T-helper 2 cell treated with Interferon-gamma antibody and Interleukin-4, amounts not matched to agents 100 ng/mL and 5 ng/mL, for 36 hours (primary cell): Measurements from ENCODE around the gene UNKL. TPM values are rescaled to one million over a fixed set of nuclear protein-coding genes. Genes with fewer than 3 reads are reported as not detected.

ENCODE experiments used
- intact Hi-C: fragments of 100-400 bp; cut with micrococcal nuclease; formaldehyde crosslinking; loops from one replicate; pipeline ENCODE4 v1.15.1; 2023
- total RNA-seq: library from RNA; stranded (reverse); gene quantifications from 2 replicates; pipeline ENCODE4 v1.2.3, GENCODE V29; 2022

Gene UNKL
- total RNA-seq, 1 donor from 2014 or later, result 31.7 TPM

DNA sequence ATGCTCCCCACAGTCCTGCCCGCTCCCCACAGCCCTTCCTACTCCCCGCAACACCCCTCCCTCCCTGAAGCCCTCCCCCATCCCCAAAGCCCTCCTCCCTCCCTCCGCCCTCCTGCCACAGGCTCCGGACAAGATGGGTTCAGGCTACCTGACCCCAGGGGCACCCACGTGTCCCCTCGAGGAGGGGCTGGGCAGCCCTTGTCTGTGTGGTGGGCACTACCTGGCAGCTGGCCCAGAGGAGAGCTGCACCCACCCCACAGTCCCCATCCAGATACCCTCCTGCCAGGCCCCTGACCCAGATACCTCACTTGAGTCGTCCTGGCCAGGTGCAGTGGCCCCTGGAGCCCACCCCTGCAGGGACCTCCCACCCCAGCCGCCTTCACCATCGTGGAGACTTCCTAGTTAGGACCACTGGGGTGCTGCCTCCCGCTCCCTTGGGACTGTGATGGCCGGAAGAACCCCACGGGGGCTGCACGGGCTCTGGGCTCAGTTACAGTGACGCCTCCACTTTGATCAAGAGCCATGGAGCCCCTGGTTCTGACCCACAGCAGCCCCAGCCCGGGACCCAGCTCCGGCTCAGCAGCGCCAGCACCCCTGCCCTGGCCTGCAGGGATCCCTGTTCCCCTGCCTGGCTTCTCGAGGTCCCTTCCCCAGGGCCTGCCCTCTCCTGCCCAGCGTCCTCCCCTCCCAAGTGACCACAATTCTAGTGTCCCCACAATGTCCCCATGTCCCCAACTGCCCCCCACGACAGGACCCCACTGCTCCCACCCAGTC lies 17.2 kb upstream of the UNKL start:
- intact Hi-C loops, result no loop called here

DNA sequence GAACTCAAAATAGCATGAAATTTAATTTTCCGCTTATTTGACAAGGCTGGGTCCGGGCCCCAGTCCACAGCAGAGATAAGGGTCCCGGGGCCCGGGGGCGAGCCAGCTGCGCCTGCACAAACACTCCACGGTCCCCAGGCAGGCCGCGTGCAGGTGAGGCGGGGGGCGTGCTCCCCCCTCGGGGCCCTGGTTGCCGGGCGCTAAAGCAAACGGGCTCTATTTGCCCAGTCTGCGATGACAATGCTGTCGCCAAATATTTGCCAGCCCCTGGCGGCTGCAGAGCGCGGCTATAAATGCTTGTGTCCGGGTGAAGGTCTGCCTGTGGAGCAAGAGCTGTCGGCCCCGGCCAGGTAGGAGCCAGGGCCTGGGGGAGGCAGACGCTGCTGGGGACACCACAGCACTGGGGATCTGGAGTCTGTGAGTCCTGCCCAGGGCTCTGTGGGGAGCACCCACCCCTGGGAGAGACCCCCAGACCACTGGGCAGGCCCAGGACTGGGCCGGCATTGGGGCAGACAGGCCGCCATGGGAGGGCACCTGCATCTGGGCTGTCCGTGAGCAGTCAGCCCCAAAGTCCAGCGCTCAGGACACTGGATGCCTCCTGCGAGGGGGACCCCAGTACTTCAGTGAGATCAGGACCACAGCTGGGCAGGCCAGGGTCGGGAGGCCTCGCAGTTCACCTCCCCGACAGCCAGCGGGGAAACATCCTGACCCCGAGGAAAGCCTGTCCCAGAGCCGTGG lies 16.4 kb upstream of the UNKL start, which contains the start of gene PERCC1:
TSS of gene PERCC1 (plus strand) at position 320 of the 738 bp plus-strand sequence. CDS start 1,516 bp downstream, outside the sequence.
- intact Hi-C loops, result no loop called here

DNA sequence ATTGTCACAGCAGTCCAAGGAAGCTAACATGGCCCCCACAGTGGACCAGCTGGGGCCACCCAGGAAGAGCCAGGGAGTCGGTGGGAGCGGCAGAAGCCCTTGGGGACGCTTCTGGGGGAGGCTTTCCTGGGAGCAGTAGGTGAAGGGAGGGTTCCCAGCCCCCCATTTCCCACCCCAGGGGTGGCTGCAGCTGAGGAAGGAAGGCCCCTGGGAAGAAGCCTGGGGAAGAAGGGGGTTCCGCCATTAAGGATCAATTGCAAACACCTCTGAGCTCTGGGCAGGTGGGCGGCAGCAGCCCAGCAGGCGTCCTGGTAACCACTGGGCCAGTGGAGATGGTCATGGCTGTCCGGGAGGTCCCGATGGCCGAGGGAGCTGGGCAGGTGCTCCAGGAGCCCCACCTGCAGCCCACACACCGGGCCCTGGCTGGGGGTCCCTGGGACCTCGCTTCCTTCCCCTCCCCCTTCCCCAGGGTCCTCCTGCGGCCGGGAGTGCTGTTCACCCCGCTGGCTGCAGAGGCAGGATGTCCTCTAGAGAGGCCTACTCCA lies 15.8 kb upstream of the UNKL start:
- intact Hi-C loops, result no loop called here

DNA sequence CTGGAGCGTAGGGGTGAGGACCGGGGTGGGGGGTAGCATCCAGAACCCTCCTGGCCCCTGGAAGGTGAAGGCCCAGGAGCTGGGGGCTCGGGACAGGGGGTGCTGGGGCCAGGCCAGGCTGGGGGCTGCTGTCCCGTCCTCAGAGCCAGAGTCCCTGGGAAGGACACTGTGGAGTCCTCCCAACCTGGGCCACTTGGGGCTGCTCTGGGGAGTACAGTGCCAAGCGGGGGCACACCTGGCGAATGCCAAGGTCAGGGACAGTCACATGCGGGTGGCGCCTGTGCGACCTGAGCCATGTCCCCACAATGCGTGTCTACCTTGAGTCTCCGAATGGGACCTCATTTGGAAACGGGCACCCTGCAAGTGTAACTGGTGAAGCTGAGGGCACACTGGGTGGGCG lies 15.1 kb upstream of the UNKL start:
- intact Hi-C loops, result no loop called here

DNA sequence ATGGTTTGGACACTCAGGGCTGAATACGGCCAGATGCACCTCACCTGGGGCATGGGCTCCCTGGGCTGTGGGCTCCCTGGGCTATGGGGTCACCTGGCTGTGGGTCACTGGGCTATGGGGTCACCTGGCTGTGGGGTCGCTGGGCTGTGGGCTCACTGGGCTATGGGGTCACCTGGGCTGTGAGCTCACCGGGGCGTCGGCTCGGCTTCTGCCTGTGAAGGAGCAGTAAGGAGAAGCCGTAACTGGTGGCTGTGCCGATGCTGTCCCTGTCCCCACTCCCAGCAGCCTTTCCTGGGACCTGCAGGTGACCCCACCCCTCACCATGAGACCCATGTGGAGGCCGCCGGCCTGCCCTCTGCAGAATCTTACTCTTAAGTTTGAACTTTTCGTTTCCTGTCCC lies 14.5 kb upstream of the UNKL start:
- intact Hi-C loops, result no loop called here

DNA sequence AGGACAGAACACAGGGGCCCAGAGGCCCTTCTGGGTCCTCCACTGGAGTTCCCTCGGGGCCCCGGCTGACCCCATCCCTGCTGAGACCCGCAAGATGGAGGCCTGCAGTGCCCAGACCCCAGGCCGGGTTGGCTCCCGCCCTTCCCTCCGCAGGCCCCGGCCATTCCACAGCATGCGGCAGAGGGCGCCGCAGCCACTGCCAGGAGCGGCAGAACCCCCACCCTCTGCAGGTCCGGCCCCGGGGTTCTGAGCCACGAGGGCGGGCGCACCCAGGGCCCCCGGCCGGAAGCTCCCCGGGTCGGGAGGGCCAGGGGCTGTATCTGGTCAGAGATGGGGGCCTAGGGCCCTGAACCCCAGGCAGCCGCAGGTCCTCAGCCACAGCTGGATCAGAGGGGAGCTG lies 14.0 kb upstream of the UNKL start:
- intact Hi-C loops, result no loop called here

DNA sequence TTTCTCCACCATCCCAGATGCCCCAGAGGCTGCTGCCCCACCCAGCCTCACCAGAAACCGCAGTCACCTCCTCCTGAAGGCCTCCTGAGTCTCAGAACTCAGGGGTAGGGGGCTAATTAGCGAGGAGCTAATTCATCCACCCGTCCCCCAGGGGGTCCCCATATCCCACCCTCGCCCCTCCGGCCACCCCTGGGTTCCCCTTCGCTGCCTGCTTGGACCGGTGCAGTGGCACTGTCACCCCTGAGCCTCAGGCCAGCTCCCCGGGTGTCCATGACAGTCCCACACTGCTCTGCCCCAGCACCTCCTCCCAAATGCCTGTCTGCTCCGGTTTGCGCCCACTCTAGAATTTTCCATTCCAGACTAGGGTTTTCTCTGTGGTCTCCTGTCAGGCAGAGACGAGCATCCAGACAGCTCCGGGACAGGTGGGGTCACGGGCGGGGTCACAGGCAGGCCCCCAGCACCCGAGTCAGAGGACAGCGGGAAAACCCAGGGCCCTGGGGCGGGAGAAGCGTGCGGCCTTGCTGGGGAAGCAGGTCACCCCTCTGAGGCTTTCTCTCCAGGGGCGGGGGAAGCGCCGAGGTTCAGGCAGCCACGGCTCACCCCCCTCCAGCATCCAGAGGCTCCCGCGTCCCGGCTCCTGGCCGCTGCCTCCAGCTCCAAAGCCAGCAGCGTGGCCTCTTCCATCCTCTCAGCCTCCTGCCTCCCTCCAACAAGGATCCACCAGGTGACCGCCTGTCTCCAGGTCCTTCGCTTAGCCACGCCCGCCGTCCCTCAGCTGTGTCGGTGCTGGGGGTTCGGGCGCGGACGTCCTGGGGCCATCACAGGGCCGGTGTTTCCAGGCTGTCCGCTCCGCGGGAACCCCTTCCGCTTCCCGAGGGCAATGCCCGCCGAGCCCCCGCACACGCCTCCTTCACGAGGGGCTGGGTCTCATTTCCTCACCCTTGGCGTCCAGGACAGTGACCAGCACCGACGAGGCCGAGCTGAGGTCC lies 13.3 kb upstream of the UNKL start:
- intact Hi-C loops, result no loop called here

DNA sequence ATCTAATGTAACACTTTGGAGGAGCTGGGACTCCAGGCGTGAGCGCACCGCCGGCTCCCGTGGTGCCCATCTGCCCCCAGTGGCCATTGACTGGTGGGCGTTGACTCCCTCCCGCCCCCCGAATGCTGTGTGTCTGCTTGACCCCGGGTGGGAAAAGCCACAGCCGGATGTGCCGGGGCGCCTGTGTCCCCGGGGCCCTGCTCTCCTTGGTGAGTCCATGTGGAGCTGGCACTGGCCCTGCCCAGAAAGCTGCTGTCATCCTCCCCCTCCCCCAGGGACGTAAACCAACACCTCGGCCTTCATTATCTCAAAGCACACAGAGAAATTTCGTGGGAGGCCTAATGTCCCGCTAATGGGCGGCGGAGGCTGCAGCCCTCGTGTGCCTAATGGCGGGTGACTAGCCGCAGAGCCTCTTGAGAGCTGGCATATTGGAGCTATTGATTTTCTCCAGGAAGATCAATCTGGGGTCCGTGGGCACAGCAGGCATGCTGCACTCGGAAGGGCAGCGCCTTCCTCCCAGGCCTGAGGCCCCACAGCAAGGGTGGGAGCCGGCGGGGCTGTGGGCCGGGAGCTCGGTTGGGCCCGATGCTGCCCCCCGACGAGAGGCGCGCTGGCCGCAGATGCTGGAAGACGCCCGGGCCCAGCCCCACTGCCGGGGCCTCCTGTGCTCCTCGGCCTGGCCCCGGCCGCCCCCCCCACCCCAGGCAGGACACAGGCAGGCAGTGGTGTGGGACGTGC lies 12.4 kb upstream of the UNKL start:
- intact Hi-C loops, result no loop called here

DNA sequence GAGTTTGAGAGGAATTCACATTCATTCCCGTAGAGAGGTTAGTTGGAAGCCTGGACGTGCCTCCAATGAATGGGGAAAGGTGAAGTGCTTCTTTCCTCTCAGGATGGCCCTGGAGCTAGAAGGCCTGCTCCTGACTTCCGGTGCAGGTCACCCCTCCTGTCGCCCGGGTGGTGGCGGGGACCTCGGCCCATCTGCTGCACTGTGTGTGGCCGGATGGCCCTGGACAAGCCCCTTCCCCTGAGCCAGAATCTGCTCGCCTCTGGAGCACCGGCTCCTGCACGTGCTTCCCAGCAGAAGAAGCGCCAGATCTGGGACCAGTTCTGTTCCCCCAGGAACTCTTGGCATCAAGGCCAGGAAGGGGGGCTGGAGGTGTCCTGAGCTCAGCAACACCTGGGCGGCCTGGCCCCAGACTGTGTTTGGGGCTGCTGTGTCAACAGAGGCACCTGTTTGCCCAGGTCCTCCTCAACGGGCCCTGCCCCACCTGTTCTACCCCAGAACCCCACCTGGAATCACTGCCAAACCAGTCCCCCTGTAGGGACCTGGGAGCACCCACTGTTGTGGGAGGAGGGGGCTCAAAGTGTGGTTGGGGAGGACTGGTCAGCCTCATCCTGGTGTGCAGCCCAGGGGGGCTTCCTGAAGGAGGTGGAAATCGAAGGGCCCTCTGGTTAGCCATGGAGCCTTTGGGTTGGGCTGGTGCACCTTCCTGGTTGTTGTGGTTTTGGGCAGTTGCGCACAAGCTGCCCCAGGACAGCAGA lies 11.3 kb upstream of the UNKL start:
- intact Hi-C loops, result no loop called here

DNA sequence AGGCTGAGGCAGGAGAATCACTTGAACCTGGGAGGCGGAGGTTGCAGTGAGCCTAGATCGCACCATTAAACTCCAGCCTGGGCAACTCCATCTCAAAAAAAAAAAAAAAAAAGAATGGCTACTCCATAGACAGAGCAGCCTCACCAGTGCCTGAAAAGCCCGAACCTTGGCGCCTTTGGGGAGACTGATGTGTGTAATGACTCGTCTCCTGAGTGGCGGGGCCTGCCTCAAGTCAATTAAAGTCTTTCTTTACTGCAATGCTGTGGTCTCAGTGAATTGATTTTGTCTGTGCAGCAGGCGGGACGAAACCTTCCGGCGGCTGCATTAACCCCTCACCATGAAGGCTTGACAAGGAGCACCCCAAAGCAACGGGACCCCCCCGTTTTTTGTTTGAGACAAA lies 9.5 kb upstream of the UNKL start:
- intact Hi-C loops, result loop anchor here (5.0 kb wide), 2 partner anchors 68 to 113 kb away; partner anchors contain the start of gene TELO2

DNA sequence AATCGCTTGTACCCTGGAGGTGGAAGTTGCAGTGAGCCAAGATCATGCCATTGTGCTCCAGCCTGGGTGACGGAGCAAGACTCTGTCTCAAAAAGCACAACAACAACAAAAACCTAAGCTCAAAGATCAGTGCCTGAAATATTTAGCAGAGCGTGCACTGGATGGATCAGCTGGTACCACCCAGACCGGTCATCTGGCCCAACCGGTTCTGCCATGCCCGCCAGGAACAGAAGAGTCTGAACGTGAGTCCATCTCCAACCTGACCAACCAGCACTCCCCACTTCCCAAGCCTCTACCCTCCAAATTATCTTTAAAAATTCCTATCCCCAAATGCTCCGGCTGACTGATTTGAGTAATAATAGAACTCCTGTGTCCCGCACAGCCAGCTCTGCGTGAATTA lies 7.6 kb upstream of the UNKL start:
- intact Hi-C loops, result loop anchor here (5.0 kb wide), 2 partner anchors 70 to 115 kb away; partner anchors contain the start of gene TELO2

DNA sequence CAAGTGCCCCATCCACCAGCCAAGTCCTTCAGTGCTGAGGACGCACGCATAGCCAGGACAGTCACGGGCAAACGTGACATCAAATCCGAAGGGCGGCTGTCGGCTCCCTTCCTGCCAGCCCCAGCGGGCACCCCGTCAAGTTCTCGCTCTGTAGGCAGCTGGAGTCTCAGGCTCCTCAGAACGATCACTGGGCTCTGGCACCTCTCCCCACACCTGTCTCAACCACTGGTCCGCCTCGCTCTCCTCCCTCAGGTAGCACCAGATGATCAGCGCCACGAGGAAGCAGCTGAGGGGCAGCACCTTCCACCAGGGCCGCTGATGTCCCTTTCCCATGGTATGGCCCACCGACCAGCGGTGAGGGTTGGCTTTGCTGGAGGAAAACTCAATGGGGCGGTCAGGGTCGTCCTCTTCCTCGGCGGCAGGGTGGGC lies 5.6 kb upstream of the UNKL start:
- intact Hi-C loops, result loop anchor here (1.0 to 5.0 kb wide), 6 partner anchors 55 to 362 kb away; partner anchors contain the start of genes CLCN7, CRAMP1, EME2 and IFT140

DNA sequence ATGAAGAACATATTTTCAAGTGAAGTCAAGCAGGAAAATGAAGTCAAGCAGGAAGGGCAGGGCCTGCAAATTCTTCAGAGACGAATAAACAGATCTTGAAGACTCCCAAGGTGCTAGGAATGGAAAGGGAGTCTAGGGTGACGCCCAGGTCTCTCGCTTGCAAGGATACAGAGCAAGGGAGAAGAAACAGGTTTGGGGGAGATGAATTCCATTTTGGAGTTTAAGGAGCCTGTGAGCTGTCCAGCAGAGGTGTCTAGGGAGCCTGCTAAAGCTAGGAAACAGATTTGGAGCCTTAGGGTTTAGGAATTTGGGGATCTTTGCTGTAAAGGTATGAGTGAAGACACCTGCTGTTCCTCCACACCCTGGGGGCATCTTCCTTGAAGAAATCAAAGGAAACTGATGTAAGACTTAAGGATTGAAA lies 2.0 kb upstream of the UNKL start:
- intact Hi-C loops, result no loop called here

DNA sequence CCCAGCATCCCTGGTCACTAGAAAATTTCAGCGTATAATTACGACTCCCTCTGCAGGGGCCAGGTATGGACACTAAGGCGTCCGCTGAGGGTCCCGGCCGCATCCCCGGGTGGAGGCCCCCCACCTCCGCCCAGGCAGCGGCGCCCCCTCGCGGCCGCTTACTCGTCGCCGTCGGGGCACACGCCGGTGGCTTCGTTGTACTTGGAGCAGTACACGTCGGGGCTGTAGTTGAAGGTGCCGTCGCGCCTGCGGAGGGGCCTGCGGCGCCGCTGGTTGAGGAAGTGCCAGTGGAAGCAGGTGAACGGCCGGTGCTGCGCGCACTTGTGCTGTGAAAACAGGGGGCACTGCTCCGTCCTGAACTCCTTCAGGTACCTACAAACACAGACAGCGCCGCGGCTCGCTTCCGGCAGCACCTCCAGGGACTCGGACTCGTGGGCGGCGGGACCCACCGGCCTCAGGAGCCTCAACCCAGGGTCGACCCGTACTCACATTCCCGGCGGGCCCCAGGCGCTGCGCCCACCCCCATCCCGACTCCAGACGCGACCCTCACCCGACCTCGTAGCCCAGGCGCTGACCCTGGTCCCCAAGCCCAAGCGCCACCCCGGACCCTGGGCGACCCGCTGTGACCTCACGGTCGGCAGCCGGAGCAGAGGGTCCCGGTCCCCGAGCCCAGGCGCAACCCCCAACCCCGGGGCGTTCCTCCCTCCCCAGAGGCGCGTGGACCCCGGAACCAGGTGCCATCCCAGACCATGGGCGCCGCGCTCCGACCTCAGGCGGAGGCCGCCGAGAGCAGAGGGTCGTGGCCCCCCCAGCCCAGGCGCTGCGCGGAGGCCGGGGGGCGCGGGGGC lies 596 bp downstream of the UNKL start:
- intact Hi-C loops, result loop anchor here (2.0 to 5.0 kb wide), 2 partner anchors 35 to 62 kb away; partner anchors contain the start of genes GNPTG and TSR3

DNA sequence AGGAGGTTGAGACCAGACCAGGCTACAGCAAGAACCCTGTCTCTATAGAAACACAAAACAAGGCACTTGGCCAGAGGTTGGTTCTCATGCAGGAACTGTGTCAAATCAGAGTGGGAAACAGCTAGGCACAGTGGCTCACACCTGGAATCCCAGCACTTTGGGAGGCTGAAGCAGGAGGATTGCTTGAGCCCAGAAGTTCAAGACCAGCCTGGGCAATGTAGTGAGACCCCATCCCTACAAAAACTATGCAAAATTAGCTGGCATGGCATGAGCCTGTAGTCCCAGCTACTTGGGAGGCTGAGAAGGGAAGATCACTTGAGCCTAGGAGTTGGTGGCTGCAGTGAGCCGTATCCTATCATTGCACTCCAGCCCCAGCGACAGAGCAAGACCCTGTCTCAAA lies 1.7 kb downstream of the UNKL start:
- intact Hi-C loops, result loop anchor here (5.0 kb wide), 1 partner anchor 61 kb away; the partner anchor contains the start of genes GNPTG and TSR3

DNA sequence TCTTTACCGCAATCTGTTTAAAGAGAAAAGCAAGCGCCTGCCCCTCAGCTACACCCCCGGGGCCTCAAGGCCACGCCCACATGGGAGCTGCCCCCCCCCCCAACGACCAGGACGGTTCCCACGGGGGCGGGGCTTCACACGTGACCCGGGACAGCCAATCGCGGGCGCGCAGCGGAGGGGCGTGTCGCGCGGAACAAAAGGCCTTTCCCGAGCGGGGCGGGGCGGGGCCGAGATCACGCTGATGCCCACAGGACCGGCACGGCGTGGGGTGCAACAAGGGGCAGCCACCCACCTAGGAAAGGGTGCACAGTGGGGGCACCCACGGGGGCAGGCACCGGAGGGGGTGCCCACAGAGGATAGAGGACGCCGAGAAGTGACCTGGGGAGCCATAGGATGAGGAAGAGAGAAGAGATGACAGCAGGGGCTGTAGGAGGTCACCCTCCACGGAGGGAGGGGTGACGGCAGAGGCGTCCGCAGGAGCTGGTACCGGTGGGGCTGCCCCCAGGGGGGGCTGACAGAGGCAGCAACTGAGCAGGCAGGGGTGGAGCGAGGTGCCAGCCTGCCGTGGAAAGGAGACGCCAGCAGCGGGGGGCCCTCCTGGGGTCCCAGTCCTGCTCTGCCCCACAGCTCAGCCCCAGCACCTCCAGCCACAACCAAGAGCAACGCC lies 6.2 kb downstream of the UNKL start:
- intact Hi-C loops, result no loop called here

DNA sequence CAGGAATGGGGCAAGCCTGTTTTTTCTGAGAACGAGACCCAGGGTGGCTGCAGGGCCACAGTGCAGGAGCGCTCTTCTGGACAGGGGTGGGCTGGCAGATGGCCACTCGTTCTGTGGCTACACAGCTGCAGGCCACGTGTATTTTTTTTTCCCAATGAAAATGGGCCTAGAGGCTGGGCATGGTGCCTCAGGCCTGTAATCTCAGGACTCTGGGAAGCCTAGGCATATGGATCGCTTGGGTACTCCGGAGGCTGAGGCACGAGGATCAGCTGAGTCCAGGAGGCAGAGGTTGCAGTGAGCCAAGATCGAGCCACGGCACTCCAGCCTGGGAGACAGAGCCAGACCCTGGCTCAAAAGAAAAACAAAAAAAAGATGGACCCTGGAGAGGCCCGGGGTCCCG lies 6.8 kb downstream of the UNKL start:
- intact Hi-C loops, result no loop called here

DNA sequence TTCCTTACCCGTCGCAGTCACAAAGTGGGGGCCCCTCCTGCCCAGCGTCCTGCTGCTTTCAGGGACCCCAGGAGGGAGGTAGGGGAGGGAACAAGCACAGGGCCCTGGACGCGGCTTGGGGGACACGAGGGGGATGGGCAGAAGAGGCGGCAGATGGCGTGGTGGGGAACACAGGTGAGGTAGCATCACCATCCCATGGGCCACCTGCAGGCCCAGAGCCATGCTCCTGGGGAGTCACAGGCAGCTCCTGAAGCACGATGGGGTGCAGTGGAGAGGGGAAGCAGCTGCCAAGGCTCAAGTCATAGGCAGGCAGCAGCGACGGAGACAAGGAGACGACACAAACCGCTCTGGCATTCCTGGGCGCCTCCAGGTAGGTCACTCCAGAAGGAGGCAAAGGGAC lies 10.8 kb downstream of the UNKL start:
- intact Hi-C loops, result no loop called here
